Loucy (cell line): ENCODE results near the gene MICAL2.
A peak's percentile ranks its signal among the peaks of the same experiment; 100 is the strongest.

Experiments
- H2AFZ ChIP-seq: fragments of 200-600 bp; sonication (generic); 2 replicates; pipeline ENCODE4 v1.6.0; 2016; ENCODE audit warnings: antibody characterized with exemption, mild to moderate bottlenecking, low read length, moderate library complexity
- H3F3A ChIP-seq: fragments of 200-600 bp; 2 replicates; pipeline ENCODE4 v1.6.0; 2016; ENCODE audit warnings: antibody characterized with exemption, low read depth, mild to moderate bottlenecking
- H3K27me3 ChIP-seq: fragments of 200-600 bp; sonication (generic); 2 replicates; pipeline ENCODE4 v1.6.1; 2014; ENCODE audit warnings: low read length, mild to moderate bottlenecking; ENCODE audit not compliant: insufficient read depth, poor library complexity, severe bottlenecking
- H3K36me3 ChIP-seq: fragments of 200-600 bp; sonication (generic); 2 replicates; pipeline ENCODE4 v1.6.1; 2016; ENCODE audit warnings: low read length; ENCODE audit not compliant: insufficient read depth
- H3K4me1 ChIP-seq: fragments of 200-600 bp; sonication (generic); 2 replicates; pipeline ENCODE4 v1.5.1; 2014; ENCODE audit warnings: low read length, mild to moderate bottlenecking; ENCODE audit not compliant: insufficient read depth, poor library complexity, severe bottlenecking
- H3K4me2 ChIP-seq: fragments of 200-600 bp; sonication (generic); 2 replicates; pipeline ENCODE4 v1.6.0; 2014; ENCODE audit warnings: antibody characterized with exemption, low read length, low read depth, mild to moderate bottlenecking; ENCODE audit not compliant: poor library complexity, severe bottlenecking
- H3K4me3 ChIP-seq: fragments of 200-600 bp; sonication (generic); 2 replicates; pipeline ENCODE4 v1.5.1; 2014; ENCODE audit warnings: low read length, mild to moderate bottlenecking, mixed read lengths; ENCODE audit not compliant: poor library complexity, severe bottlenecking
- H3K79me2 ChIP-seq: fragments of 200-600 bp; sonication (generic); 2 replicates; pipeline ENCODE4 v1.6.1; 2014; ENCODE audit warnings: low read length; ENCODE audit not compliant: insufficient read depth
- H3K9ac ChIP-seq: fragments of 200-600 bp; sonication (generic); 2 replicates; pipeline ENCODE4 v1.6.0; 2014; ENCODE audit warnings: mild to moderate bottlenecking, low read depth, low read length, moderate library complexity; ENCODE audit not compliant: poor library complexity, severe bottlenecking
- H3K9me2 ChIP-seq: fragments of 200-600 bp; sonication (generic); replicated peaks from 2 replicates; pipeline ENCODE4 v1.6.1; 2016; ENCODE audit warnings: low read depth, low read length, mixed read lengths
- H3K9me3 ChIP-seq: fragments of 200-600 bp; sonication (generic); 2 replicates; pipeline ENCODE4 v1.6.1; 2014; ENCODE audit warnings: mild to moderate bottlenecking, antibody characterized with exemption, low read length, low read depth; ENCODE audit not compliant: insufficient read depth
- H4K20me1 ChIP-seq: fragments of 200-600 bp; sonication (generic); 2 replicates; pipeline ENCODE4 v1.6.0; 2014; ENCODE audit warnings: antibody characterized with exemption, low read length, mild to moderate bottlenecking; ENCODE audit not compliant: insufficient read depth, poor library complexity, severe bottlenecking
- CTCF ChIP-seq: fragments of 200-600 bp; sonication (generic); conservative IDR thresholded peaks from 2 replicates; pipeline ENCODE4 v1.5.1; 2014; ENCODE audit warnings: mild to moderate bottlenecking, antibody characterized with exemption, low read length
- EZH2phosphoT487 ChIP-seq: fragments of 200-600 bp; IDR thresholded peaks from 2 replicates; pipeline ENCODE4 v1.6.1; 2018; ENCODE audit warnings: antibody characterized with exemption, mild to moderate bottlenecking, moderate library complexity, borderline replicate concordance

Gene MICAL2

GRCh38 chr11:12172493-12173013 is 62.2 kb downstream of the MICAL2 start:
- Histone ChIP-seq H3K36me3 (no peaks in the 10 kb centered on the region), H4K20me1 (no peaks in the 10 kb centered on the region), H3K9me2 (no peaks in the 10 kb centered on the region), H3K4me1 (peaks cover 32% of the 10 kb centered on the region), H3K27me3 (no peaks in the 10 kb centered on the region), H3K79me2 (no peaks in the 10 kb centered on the region), H3K9me3 (no peaks in the 10 kb centered on the region), H3K4me3 (no peak overlapping the region), H2AFZ (no peak overlapping the region), H3K9ac (no peak overlapping the region), H3F3A (no peaks in the 10 kb centered on the region), H3K4me2 (no peak overlapping the region)
- no peak for TF ChIP-seq EZH2phosphoT487
- no peak for TF ChIP-seq CTCF

GRCh38 chr11:12173111-12173510 is 62.7 kb downstream of the MICAL2 start:
- no peaks in the 10 kb centered on the region for H3K36me3 ChIP-seq
- H2AFZ ChIP-seq, result no peak overlapping the region
- no peak overlapping the region for H3K9ac ChIP-seq
- no peaks in the 10 kb centered on the region for H3K27me3 ChIP-seq
- TF ChIP-seq CTCF (no peak), EZH2phosphoT487 (no peak)
- no peaks in the 10 kb centered on the region for H3F3A ChIP-seq
- no peaks in the 10 kb centered on the region for H3K9me3 ChIP-seq
- no peaks in the 10 kb centered on the region for H4K20me1 ChIP-seq
- H3K4me3 ChIP-seq, result no peak overlapping the region
- no peak overlapping the region for H3K4me2 ChIP-seq
- no peaks in the 10 kb centered on the region for H3K9me2 ChIP-seq
- H3K79me2 ChIP-seq, result no peaks in the 10 kb centered on the region
- H3K4me1 ChIP-seq, result peaks cover 28% of the 10 kb centered on the region

- Histone ChIP-seq H3K4me2 (peak overlapping the region; percentile 26), H2AFZ (no peak overlapping the region), H3K9ac (no peak overlapping the region), H3K9me3 (no peaks in the 10 kb centered on the region), H3K4me1 (peaks cover 31% of the 10 kb centered on the region), H3K4me3 (no peak overlapping the region), H3F3A (no peaks in the 10 kb centered on the region), H3K79me2 (no peaks in the 10 kb centered on the region), H3K9me2 (no peaks in the 10 kb centered on the region), H3K36me3 (no peaks in the 10 kb centered on the region), H3K27me3 (no peaks in the 10 kb centered on the region), H4K20me1 (no peaks in the 10 kb centered on the region)
- TF ChIP-seq CTCF, result no peak
Observed at GRCh38 chr11:12174128-12174476, 63.7 kb downstream of the MICAL2 start.
